Stimulated activated CD4-positive, alpha-beta T cell treated with anti-CD3 and anti-CD28 coated beads, Interleukin-12 subunit alpha, Interleukin-12 subunit beta, amount 100 ng/mL, for 24 hours (primary cell): Measurements from ENCODE around the gene FN1.

Experiments used
- DNase-seq, 2 experiments: peaks; one replicate each; pipeline ENCODE4 v3.0.0-alpha.2; 2020; ENCODE audit warnings: low read depth in 2 of 2

The FN1 gene

DNA sequence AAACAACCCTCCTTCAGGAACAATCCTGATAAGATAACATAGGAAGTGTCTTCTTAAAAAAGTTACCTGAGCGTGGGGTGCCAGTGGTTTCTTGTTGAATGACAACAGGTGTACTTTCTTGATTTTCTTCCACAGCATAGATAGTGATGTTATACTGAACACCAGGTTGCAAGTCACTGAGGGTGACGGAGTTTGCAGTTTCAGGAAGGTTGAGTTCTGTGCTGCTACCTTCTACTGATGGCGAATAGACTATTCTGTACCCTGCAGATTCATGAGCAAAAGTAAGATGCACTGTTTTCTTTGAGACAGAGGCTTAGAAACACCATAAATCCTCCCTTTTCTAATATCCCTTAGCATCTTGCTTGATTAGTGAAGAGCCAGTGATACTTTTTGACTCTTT, 28.8 kb downstream of the FN1 start:
- DNase-seq = no peak

DNA sequence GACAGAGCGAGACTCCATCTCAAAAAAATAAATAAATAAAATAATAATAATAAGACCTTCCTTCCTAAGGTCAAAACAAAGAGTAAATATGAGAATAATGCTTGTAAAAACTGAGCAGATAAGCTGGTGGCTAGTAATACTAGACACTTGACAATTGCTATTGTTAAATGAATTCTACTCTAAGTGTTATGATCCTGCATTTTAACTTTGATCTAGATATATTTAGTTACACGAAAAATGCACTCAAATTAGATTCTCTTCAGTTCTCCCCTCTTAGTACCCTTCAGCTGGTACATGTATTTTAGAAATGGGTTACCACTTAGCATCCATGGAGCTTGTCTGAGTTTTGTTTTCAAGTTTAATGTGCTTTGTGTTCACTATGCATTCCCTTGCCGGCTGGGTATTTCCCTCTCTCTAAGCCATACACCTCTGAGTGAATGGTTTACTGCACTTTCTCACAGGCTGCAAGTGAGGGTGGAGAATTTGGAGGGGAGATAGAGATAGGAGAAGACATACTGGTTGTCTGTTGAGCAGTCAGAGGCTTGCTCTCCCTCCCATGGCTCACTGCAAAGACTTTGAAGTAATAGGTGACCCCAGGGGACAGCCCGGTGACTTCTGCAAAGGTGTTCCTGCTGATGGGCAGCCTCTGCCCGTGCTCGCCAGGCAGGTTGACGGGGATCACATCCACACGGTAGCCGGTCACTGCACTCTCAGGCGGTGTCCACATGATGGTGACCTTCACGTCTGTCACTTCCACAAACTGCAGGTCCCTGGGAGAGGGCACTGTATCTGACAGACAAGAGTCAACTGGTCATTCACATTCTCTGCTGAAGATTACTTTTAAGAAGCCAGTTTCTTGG, 29.9 kb downstream of the FN1 start:
- no peak for DNase-seq

DNA sequence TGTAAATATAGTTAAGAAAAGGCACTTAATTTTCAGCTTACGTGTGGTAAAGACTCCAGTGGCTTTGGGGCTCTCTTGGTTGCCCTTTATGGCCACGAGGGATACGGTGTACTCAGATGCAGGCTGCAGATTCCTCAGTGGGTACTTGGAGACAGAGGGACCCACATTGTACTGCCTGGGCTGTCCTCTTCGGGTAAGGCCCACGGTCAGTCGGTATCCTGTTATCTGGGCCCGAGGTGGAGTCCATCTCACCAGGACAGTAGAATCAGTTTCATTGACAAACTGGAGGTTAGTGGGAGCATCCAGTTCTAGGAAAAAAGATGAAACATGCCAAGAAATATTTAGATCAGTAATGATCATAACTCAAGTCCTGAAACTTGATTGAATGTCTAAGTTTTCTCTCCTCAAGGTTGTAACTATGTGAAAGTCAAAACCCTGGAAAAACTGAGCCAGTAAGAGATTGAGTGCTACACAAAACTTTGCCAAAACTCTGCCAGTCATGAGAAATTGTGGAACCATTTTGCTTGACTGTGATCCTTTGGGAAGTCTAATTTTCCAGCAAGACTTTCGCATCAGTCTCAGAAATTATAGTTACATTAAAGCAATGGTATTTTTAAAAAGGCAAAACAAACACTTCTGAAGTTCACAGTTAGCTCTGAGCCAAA, 31.4 kb downstream of the FN1 start:
- no peak for DNase-seq

DNA sequence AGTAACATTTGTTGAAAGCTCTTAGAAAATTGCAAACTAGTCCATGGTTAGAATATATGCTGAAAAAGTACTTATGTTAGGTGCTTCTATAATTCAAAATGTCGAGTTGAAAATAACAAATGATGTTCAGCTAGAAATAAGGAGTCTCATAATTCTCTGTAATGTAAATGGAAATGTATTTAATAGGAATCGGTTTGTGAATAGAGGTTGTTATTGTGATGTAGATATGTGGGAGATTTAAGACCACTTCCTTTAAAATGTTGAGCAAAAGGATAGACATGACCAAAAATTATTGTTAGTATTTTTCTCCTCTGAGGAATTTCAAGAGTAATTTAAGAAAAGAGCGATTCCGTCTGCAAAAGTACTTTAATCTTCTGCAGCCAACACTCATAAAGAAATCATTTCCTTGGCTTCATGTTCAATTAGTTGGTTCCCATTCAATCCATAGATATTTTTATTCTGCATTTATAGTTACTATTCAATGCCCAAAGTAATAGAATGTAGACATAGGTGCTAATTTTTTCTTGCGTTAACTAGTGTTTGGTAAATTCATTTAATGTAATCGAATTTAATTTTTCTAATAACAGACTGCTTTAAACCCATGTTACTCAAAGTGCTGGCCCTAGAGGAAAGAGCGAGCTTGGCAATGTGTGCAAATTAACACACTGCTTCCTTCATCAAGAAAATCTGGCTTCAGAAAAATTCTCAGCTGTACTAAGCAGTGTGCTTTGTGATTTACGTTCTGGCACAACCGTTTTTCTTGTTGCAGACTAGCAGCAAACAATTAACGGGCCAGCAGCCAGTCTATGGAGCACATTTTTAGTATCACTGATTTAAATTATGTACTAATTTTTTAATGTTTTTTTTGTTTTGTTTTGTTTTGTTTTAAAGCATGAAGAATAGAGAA, 32.2 kb downstream of the FN1 start:
- no peak for DNase-seq

DNA sequence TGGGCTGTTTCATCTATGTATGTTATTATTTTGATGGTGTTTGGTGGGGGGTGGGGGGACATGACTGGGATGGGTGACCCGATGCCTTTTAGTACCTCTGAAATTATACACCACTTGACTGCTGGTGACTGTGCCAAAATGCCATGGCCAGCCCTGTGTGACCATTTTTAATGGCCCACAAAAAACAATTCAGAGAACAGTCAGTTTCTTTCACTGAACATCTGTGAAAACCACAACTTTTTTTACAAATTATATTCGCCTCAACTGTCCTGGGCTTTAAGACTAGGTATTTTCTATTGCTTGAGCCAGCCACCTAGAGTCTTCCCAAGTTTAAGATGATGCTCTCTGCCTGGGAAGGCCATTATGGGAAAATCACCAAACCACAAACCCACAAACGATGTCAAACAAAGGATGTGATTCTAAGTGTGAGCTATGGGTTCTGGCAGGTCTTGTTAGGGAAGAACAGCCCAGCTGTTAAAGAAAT, 33.9 kb downstream of the FN1 start:
- DNase-seq = no peak

DNA sequence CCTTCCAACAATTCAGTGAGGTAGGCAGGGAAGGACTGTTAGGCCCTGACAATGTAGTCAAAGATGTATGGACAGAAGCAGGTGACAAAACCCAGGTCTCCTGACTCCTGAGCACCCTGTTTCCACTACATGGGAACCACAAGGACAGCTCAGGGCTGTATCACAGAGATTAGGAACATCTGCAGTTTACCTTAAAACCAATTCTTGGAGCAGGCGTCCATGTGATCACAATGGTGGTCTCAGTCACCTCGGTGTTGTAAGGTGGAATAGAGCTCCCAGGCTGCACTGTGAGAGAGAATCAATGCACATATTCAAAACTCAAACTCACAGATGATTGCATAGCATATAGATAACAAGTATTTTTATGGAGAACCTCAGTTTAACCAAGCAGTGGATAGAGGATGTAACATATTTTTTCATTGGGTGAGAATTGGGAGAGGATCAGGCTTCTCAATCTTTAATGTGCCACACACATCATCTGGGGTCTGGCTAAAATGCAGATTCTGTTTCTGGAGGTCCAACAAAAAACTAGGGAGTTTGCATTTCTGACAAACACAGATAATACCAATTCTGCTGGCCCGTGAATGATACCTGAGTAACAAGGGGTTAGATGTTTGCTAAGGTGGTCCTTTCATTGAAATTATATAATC, 36.7 kb downstream of the FN1 start:
- DNase-seq = no peak

DNA sequence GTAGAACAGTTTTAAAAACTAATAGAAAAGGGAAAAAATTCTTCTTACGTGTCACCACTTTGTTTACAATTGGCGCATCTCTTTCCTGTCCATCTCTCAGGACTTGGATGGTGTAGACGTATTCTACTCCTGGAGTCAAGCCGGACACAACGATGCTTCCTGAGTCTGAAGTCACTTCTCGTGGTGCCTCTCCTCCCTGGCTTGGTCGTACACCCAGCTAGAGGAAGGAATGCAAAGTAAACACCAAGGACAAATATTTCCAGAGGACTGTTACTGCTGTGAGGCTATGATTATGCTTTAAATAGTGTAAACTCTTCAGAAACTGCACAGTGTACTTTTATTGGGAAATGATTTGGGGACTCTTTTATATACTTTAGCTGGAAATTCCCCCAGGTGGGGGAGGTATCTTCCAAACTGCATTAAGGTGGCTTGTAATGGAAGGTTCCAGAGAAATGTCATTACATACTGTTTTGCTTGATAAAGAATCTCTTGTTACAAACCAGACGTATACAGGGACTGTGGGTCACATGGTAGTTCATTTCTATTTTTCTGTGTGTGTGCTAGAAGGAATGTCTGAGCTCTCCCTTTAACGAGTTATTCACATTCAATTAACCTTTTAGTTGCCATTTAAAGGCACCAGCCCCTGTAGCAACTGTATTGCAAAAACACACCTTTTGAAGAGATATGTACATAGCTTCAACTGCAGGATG, 38.1 kb downstream of the FN1 start:
- no peak for DNase-seq

DNA sequence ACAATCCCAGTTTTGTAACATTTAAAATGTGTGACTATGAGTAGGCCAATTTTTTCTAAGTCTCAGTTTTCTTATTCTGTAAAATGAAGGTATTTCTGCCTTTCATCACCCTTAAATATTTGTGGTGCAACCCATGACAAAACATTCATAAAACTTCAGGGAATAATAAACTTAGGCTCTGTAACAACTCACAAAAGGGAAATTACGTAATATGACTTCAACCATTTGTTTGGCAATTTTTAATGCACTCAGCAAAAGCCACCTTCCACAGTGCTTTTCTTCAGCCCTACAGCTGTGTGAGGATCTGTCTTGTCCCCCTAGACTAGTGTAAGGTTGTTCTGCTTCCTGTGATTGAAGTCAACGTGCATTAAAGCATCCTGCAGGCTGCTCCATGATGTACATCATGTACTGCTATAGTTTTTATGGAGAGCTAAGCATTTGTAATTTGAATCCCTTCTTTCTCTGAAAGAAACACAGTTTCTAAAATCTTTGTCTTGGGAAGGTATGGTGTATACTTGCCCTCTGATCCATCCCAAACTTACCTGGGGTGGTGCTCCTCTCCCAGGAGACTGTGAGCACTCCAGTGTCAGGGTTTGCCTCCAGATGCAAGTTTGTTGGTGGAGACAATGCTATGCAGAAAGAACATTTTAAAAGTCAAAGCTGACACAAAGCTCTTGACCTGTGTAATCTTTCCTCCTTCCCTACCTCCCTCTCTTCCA, 39.1 kb downstream of the FN1 start:
- DNase-seq = no peak

DNA sequence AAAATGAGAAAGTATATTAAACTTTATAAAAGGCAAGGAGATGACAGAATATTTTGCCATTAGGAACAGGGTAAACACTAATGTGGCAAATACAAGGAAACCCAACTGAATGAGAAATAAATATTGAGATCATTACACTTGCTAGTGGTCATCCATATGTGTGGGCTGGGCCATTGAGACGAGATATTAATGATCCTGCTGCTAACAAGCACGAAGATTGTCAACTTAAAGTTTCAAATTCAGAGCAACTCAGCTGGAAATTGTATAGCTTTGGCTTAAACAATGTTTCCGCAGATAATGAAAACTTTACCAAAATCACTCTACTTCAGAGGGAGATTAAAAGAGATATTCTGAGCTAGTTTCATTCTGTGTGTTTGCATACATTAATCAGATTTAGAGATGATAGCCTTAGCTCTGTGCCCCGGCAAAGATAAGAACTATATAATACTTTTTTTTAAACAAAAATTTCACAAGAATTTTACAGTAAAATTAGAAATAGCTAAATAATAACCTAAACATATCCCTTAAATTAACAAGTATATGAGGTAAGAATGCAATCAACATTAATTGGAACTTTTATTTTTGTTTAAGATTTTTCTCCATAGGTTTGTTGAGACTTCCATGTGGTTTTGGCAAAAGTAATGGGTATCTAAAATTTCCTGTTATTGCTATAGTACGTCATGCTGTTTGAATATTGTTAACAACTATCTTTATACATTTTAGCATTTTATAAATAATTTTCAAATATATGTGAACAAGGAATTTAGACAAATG, 40.0 kb downstream of the FN1 start:
- no peak for DNase-seq

DNA sequence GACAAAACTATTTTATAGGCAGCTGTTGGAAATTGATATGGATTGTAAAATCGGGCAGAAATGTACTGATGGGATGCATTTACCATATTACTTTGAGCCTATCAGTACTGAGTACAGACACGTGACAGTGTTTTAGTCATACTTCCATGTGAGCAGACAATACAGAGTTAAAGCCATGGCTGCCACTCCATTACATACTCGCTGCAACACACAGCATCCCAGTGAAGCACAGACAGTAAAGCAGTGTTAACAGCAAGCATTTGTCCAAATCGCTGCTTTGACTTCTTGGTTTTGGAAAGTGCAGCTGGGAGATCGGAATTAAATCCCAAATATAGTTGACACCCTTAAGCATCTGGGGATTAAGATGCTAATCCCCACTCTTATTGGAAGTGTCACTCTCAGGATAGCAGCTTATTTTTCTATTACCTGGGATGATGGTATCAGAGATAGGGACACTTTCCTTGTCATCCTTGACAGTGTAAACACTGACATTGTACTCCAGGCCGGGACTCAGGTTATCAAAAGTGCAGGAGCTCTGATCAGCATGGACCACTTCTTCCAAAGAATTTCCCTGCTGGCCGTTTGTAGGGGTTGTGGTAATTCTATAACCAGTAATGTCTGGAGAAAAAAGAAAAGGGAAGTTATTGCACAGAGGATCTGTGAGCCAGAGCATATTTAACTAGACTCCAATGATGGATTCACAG, 41.6 kb downstream of the FN1 start:
- DNase-seq = no peak

DNA sequence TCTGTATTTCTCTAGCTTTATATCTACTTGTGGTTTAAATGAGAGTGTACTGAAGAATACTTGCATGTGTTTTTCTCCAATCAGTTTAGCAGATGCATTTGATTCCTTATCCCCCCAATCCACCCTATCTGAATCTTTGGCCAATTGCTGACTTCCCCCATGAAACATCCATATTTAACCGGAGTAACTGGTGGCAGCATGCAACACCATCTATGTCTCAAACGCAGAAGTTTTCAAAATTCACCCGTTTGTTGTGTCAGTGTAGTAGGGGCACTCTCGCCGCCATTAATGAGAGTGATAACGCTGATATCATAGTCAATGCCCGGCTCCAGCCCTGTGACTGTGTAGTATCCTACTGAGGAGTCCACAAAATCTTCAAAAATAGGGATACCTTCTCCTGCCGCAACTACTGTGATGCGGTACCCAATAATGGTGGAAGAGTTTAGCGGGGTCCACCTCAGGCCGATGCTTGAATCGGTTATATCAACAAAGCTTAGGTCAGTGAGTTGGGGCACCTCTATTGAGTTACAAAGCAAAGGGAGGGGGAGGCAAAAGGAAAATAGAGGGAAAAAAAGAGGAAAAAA, 43.1 kb downstream of the FN1 start:
- DNase-seq = no peak

DNA sequence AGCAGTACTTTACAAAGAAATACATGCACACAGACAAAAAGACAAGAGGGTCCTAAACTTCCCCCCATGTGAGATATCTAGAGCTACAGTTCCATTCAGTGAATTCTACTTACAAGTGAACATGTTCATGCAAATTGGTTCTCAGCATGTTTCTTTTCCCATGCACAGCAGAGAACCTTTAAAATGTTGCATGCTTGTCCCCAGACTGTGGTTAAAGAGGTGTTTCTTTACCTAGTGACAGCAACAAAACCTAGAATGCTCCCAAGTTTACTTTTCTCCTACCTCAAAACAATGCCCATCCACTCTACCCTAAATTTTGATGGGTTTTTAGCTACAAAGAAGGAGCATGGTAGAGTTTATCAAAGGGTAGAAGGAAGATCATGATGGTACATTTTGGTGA, 43.7 kb downstream of the FN1 start:
- DNase-seq = no peak

DNA sequence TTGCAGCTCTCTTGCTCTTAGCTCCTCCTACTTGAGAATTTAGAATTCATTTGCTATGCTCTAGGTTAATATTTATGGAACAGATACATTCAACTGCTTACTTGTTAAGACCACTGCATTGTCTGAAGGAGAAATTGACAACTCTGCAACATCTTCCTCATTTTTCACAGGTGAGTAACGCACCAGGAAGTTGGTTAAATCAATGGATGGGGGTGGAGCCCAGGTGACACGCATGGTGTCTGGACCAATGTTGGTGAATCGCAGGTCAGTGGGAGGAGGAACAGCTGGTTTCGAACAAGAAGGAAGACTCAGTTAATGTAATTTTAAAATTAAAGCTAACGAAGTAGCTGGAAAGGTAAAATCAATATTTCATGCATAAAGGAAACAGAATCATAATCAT, 44.3 kb downstream of the FN1 start:
- DNase-seq = no peak

DNA sequence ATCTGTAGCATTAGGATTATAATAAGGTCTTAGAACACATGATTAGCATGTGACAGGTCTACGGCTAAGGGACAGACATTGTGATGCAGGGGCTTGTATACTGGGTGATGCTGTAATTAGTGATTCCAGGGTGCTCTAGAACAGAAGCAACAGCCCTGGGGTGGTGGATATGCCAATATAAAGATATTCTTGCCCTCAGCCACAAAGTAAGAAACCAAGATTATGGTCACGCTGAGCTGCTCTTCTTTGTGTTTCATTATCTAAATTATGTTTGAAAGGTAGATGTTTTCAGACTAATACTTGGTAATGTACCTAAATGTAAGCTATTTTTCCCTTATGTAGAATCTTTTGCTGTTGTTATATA, 45.3 kb downstream of the FN1 start:
- no peak for DNase-seq

DNA sequence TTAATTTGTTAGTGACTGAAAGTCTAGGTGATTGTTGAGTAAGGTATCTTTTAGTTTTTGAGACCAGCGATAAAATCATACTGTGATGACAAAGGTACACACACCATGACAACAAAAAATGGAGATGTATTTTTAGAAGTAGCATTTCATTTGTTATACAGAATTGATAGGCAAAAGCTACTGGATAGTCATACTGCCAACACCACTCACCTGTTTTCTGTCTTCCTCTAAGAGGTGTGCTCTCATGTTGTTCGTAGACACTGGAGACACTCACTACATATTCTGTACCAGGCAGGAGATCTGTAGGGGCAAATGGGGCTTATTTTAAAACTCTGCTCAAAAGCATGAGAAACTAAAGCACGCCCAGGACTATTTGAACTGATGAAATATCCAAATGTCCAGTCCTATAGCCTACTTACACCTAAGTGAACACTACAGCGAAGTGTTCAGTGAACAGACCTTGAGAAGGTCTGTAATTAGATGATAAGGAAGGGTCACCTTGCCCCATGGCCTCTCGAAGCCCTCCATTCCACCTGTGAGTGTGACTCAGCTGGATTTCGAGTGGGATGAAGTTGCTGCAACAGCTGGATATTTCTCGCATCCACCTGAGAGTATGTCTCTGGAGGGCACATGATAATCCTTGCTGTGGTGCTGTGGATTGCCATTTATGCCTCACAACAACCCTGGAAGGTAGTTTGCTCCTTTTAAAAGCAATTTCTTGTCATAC, 47.7 kb downstream of the FN1 start:
- DNase-seq = no peak

DNA sequence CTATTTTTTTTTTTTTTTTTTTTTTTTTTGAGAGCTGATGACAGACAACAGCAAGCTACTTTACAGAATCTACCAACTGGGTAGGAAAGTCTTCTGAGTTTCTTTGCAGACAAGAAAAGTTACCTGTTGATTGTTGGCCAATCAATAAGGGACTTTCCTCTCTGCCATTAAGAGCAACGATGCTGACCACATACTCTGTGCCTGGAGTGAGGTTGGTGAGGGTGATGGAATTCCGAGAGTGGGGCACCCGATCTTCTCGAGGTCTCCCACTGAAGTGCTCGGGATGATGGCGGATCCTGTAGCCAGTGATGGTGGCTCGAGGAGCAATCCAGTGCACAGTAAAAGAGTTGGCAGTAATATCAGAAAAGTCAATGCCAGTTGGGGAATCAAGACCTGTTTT, 49.3 kb downstream of the FN1 start:
- DNase-seq = no peak

DNA sequence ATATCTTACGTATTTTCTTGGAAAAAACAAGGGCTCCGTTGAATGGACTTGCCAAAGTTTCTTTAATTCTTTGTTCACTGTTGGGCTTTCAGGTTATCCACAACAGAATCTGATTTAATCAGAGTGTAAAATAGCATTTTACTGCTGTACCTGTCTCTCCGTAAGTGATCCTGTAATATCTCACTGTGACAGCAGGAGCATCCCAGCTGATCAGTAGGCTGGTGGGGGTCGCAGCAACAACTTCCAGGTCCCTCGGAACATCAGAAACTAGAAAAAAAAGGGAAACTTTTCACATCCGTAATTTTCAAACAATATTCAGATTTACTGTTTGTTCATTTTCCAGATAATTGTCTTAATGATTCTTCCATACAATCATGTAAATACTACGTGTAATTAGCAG, 51.2 kb downstream of the FN1 start:
- no peak for DNase-seq

DNA sequence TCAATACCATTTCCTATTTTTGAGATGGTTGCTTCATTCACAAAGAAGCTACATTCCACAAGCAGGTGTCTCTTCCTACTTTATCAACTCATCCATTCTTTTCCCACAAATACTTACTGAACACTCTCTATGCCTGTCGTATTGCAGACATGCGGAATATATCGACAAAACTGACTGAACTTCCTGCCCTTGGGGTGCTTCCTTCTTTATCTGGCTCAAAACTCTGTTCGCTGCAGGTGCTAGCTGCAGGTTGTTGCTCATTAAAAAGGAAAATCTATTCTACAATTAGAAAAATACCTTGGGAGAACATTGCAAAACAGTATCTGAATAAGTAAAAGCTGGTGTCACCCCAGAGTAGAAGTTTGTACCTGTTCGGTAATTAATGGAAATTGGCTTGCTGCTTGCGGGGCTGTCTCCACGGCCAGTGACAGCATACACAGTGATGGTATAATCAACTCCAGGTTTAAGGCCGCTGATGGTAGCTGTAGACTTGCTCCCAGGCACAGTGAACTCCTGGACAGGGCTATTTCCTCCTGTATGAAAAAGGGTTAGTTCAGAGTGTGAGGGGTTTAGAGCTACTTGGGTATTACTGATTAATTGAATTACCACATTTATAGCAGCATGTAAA, 52.1 kb downstream of the FN1 start:
- no peak for DNase-seq
